Right lobe of liver (tissue), 6 donors: ENCODE results near the gene GFAP. TPM values are rescaled to one million over a fixed set of nuclear protein-coding genes. Genes with fewer than 3 reads are reported as not detected.

Experiments used
- ATAC-seq, 4 donors: fragments of 200-7000 bp; cut with Tn5 transposase; one replicate each; pipeline ENCODE4 v1.9.1; 2020; ENCODE audit warnings: mild to moderate bottlenecking in 4 of 4, moderate library complexity in 4 of 4
- DNase-seq, 3 donors: peaks; one replicate each; pipeline ENCODE4 v3.0.0-alpha.2; 2020
- H3K27ac ChIP-seq, 3 donors: fragments of 200-600 bp; one replicate each; pipeline ENCODE4 v1.8.0; 2022
- H3K27me3 ChIP-seq, 2 donors: fragments of 200-600 bp; one replicate each; pipeline ENCODE4 v1.8.0; 2022
- H3K36me3 ChIP-seq, 4 donors: fragments of 200-600 bp; sonication (generic) in 1 of 4; one replicate each; pipeline versions ENCODE4 v1.5.1 to v1.8.0; 2017 to 2022; ENCODE audit warnings: control low read depth in 1 of 4
- H3K4me1 ChIP-seq, 4 donors: fragments of 200-600 bp; sonication (generic) in 1 of 4; one replicate each; pipeline versions ENCODE4 v1.5.1 to v1.8.0; 2017 to 2022; ENCODE audit warnings: control low read depth in 1 of 4
- H3K4me3 ChIP-seq, 3 donors: fragments of 200-600 bp; one replicate each; pipeline ENCODE4 v1.8.0; 2022
- H3K9me3 ChIP-seq, 4 donors: fragments of 200-600 bp; sonication (generic) in 1 of 4; one replicate each; pipeline versions ENCODE4 v1.5.1 to v1.8.0; 2017 to 2022; ENCODE audit warnings: control low read depth in 1 of 4
- CTCF ChIP-seq, 4 donors: fragments of 200-600 bp in 3 of 4; fragments of 450-650 bp in 1 of 4; IDR thresholded peaks; one replicate each; pipeline versions ENCODE4 v1.5.1 to v1.8.0; 2016 to 2022; ENCODE audit warnings: antibody characterized with exemption in 4 of 4, mild to moderate bottlenecking in 2 of 4
- POLR2A ChIP-seq: fragments of 450-650 bp; IDR thresholded peaks from one replicate; pipeline ENCODE4 v1.6.1; 2017; ENCODE audit warnings: antibody characterized with exemption, mild to moderate bottlenecking
- WGBS: methylation state at CpG from one replicate; pipeline ENCODE4 v1.1.6; 2018; ENCODE audit warnings: low coverage, low lambda C conversion rate; ENCODE audit not compliant: insufficient coverage; ENCODE audit errors: missing lambda C conversion rate; 5-methylcytosine and 5-hydroxymethylcytosine counted together
- intact Hi-C, 2 donors: fragments of 100-400 bp; cut with DNase I; formaldehyde crosslinking; loops; one replicate each; pipeline versions ENCODE4 v1.11.2 to v1.14.1; 2022
- total RNA-seq, 6 experiments: library from RNA; depleted of rRNA in 2 of 6; stranded (reverse); fragments of >200 nt in 2 of 6; fragmentation: NEBNext Ultra II Directional in 3 of 6; extraction: Animal tissue kit (Norgen Biotek cat#: 25700) in 3 of 6; gene quantifications; one replicate each; pipeline versions ENCODE4 v1.1.0 to v1.2.4, GENCODE V29; 2016 to 2023
- donor health status: DM: no; HTN: yes; CAD: no.
- donor health status: DM: no; HTN: no; CAD: no.
- donor health status: DM: no; HTN: no; CAD: no.
- donor health status: DM: no; HTN: yes; CAD: no.
- donor health status: DM: no; HTN: yes; CAD: no.

The GFAP gene
- total RNA-seq, 6 experiments from 2014 or later = 0.18 to 0.50 (median 0.27) TPM

- no peak overlapping the region for H3K27ac ChIP-seq
- 80% methylated on average over 2 of the region's 2 CpGs for WGBS
- intact Hi-C loops = loop anchor here in 1 of 2 donors (2.0 to 10.0 kb wide), 2 partner anchors 103 to 207 kb away; no protein-coding TSS in a partner anchor
Measured at GRCh38 chr17:44918006-44918405, 2.7 kb upstream of the GFAP start.

GRCh38 chr17:44917456-44917855 is 2.2 kb upstream of the GFAP start:
- intact Hi-C loops = loop anchor here in 1 of 2 donors (10.0 kb wide), 1 partner anchor 207 kb away; no protein-coding TSS in a partner anchor
- DNase-seq = peak in 2 of 3 donors; percentile 23 to 24

More at GRCh38 chr17:44918006-44918405, 2.7 kb upstream of the GFAP start:
- peak in 1 of 3 donors; percentile 7 for DNase-seq
- H3K4me1 ChIP-seq = no peaks in the 10 kb centered on the region
- no peak overlapping the region for H3K4me3 ChIP-seq
- no peaks in the 10 kb centered on the region for H3K27me3 ChIP-seq
- no peaks in the 10 kb centered on the region for H3K9me3 ChIP-seq
- ATAC-seq = no peak
- no peaks in the 10 kb centered on the region for H3K36me3 ChIP-seq
- TF ChIP-seq POLR2A (no peak), CTCF (IDR thresholded peaks at IDR 0.05) (no peak)

GRCh38 chr17:44916781-44917241 is 1.5 kb upstream of the GFAP start:
- WGBS = 73% methylated on average over 3 of the region's 10 CpGs

More at GRCh38 chr17:44917456-44917855, 2.2 kb upstream of the GFAP start:
- Histone ChIP-seq H3K36me3 (no peaks in the 10 kb centered on the region), H3K4me1 (no peaks in the 10 kb centered on the region), H3K9me3 (no peaks in the 10 kb centered on the region), H3K27me3 (no peaks in the 10 kb centered on the region), H3K27ac (no peak overlapping the region), H3K4me3 (no peak overlapping the region)
- no peak for ATAC-seq
- 79% methylated on average over 6 of the region's 6 CpGs for WGBS
- no peak for TF ChIP-seq POLR2A
- TF ChIP-seq CTCF (IDR thresholded peaks at IDR 0.05) = no peak

GRCh38 chr17:44915862-44916780 is 821 bp upstream of the GFAP start:
- 68% methylated on average over 8 of the region's 11 CpGs for WGBS
- ATAC-seq (peak in 1 of 4 donors; percentile 18), DNase-seq (peak in 1 of 3 donors; percentile 37)
- Histone ChIP-seq H3K27me3 (no peaks in the 10 kb centered on the region), H3K27ac (no peak overlapping the region), H3K9me3 (no peaks in the 10 kb centered on the region), H3K4me3 (no peak overlapping the region), H3K36me3 (no peaks in the 10 kb centered on the region), H3K4me1 (peaks cover 0 to 9% (median 4%) of the 10 kb centered on the region in 4 donors)
- intact Hi-C loops = loop anchor here in 1 of 2 donors (10.0 kb wide), 1 partner anchor 209 kb away; no protein-coding TSS in a partner anchor
- TF ChIP-seq POLR2A (no peak), CTCF (IDR thresholded peaks at IDR 0.05) (no peak)

More at GRCh38 chr17:44916781-44917241, 1.5 kb upstream of the GFAP start:
- peaks cover 0 to 2% (median under 1%) of the 10 kb centered on the region in 4 donors for H3K4me1 ChIP-seq
- no peaks in the 10 kb centered on the region for H3K9me3 ChIP-seq
- no peak overlapping the region for H3K4me3 ChIP-seq
- H3K36me3 ChIP-seq = no peaks in the 10 kb centered on the region
- H3K27me3 ChIP-seq = no peaks in the 10 kb centered on the region
- intact Hi-C loops = loop anchor here in 1 of 2 donors (10.0 kb wide), 1 partner anchor 208 kb away; no protein-coding TSS in a partner anchor
- TF ChIP-seq POLR2A (no peak), CTCF (IDR thresholded peaks at IDR 0.05) (no peak)
- DNase-seq (peak; percentile 26 to 61 (median 55)), ATAC-seq (peak in 2 of 4 donors; percentile 27 to 39)
- H3K27ac ChIP-seq = no peak overlapping the region
